ENCODE results near the gene SRSF2. TPM values are rescaled to one million over a fixed set of nuclear protein-coding genes. Genes with fewer than 3 reads are reported as not detected.

The SRSF2 gene
- total RNA-seq, 4 donors from 2014 or later = 185 to 403 (median 242) TPM

- no peak for DNase-seq
- Histone ChIP-seq H3K4me1 (peaks cover 0 to 24% (median 0%) of the 10 kb centered on the region in 4 donors), H3K4me3 (no peak overlapping the region)
These were observed 50.4 kb downstream of the SRSF2 start for GRCh38 chr17:76686538-76687297.

GRCh38 chr17:76685846-76686245, 51.3 kb downstream of the SRSF2 start:
- Histone ChIP-seq H3K9me3 (no peaks in the 10 kb centered on the region), H3K27me3 (no peaks in the 10 kb centered on the region), H3K36me3 (no peaks in the 10 kb centered on the region), H3K4me3 (no peak overlapping the region), H3K27ac (peak overlapping the region in 1 of 4 donors; percentile 7), H3K4me1 (peaks cover 0 to 27% (median 0%) of the 10 kb centered on the region in 4 donors)
- TF ChIP-seq POLR2A (IDR thresholded peaks at IDR 0.05) = no peak
- TF ChIP-seq, protein P1, sequence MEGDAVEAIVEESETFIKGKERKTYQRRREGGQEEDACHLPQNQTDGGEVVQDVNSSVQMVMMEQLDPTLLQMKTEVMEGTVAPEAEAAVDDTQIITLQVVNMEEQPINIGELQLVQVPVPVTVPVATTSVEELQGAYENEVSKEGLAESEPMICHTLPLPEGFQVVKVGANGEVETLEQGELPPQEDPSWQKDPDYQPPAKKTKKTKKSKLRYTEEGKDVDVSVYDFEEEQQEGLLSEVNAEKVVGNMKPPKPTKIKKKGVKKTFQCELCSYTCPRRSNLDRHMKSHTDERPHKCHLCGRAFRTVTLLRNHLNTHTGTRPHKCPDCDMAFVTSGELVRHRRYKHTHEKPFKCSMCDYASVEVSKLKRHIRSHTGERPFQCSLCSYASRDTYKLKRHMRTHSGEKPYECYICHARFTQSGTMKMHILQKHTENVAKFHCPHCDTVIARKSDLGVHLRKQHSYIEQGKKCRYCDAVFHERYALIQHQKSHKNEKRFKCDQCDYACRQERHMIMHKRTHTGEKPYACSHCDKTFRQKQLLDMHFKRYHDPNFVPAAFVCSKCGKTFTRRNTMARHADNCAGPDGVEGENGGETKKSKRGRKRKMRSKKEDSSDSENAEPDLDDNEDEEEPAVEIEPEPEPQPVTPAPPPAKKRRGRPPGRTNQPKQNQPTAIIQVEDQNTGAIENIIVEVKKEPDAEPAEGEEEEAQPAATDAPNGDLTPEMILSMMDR (IDR thresholded peaks at IDR 0.05) = no peak
- no peak for DNase-seq

More at GRCh38 chr17:76686538-76687297, 50.4 kb downstream of the SRSF2 start:
- no peaks in the 10 kb centered on the region for H3K36me3 ChIP-seq
- no peak for TF ChIP-seq POLR2A (IDR thresholded peaks at IDR 0.05)
- TF ChIP-seq, protein P1 (IDR thresholded peaks at IDR 0.05) = no peak
- no peaks in the 10 kb centered on the region for H3K27me3 ChIP-seq
- H3K9me3 ChIP-seq = no peaks in the 10 kb centered on the region
- H3K27ac ChIP-seq = peak overlapping the region in 3 of 4 donors; percentile 7 to 87 (median 62)

DNA sequence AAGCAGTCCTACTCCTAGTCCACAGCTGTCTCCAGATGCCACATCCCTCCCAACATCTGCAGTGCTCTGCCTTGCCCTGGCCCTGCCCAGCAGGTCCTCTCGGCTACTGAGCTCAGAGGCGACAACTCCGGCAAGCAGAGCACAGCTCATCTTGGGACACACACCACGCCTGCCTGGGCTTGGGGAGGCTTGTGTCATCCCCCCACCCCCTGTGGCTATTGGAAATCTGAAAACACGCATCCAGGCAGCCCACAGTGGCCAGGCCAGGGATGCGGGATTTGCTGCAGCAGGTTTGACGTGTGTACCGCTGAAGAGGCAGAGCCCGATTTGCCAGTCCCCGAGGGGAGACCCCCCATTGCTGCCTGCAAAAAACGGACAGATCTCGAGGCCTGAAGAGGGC, 51.8 kb downstream of the SRSF2 start:
- H3K36me3 ChIP-seq = no peaks in the 10 kb centered on the region
- no peaks in the 10 kb centered on the region for H3K9me3 ChIP-seq
- H3K27me3 ChIP-seq = no peaks in the 10 kb centered on the region
- H3K27ac ChIP-seq = peak overlapping the region in 1 of 4 donors; percentile 7
- H3K4me3 ChIP-seq = no peak overlapping the region
- peaks cover 0 to 27% (median 0%) of the 10 kb centered on the region in 4 donors for H3K4me1 ChIP-seq
- DNase-seq = no peak
- no peak for TF ChIP-seq POLR2A (IDR thresholded peaks at IDR 0.05)
- TF ChIP-seq, protein P1 (IDR thresholded peaks at IDR 0.05) = no peak

DNA sequence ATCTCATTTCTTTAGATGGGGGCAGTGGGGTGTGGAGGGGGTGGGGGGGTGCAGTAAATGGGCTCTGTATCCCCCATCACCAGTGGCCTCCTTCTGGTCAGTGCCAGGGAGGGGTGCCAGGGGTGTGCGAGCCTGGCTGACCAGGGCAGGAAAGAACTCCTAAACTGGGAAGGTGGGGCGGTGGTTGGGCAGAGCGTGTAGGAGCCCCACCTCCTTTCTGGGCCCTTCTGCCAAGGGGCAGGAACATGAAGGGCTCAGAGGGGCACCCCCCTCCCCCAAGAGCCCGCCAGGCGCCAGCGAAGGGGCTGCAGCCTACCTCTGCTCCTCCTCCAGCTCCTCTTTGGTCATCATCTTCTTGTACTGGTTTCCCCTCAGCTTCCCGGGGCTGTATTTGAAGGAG, 52.4 kb downstream of the SRSF2 start:
- H3K9me3 ChIP-seq = no peaks in the 10 kb centered on the region

More for the DNA sequence above, 52.4 kb downstream of the SRSF2 start:
- Histone ChIP-seq H3K36me3 (no peaks in the 10 kb centered on the region), H3K4me1 (peaks cover 0 to 27% (median 0%) of the 10 kb centered on the region in 4 donors), H3K4me3 (no peak overlapping the region), H3K27ac (no peak overlapping the region), H3K27me3 (no peaks in the 10 kb centered on the region)
- DNase-seq = no peak
- TF ChIP-seq POLR2A (IDR thresholded peaks at IDR 0.05) = no peak
- TF ChIP-seq, protein P1 (IDR thresholded peaks at IDR 0.05) = no peak

Small RNA genes within 50 kb of the gene (small RNA-seq; reads per million reads assigned to genes)
- gene AC005837.3 = 0 reads per million in 2 donors
- 0 reads per million in 2 donors for gene RF02271
- gene RNU6-97P = 0 reads per million in 2 donors
- 0 reads per million in 2 donors for gene RNY4P36

Other genes with a start within 250 kb of the SRSF2 start
- 100 to 1,000 TPM in 1 of 4 donors, 10 to 100 TPM in 2, 1 to 10 TPM in 1; 8.8 to 225 (median 33.0) TPM for gene RHBDF2, start 235.9 kb downstream of the SRSF2 start, total RNA-seq
- gene CYGB, start 199.6 kb downstream of the SRSF2 start, total RNA-seq = 10 to 100 TPM in 3 of 4 donors, 1 to 10 TPM in 1; 5.8 to 81.7 (median 11.1) TPM
- 10 to 100 TPM in 1 of 4 donors, 1 to 10 TPM in 1, not detected in 2; 1.2 to 10.7 TPM for gene PRCD, start 197.3 kb downstream of the SRSF2 start, total RNA-seq
- gene ST6GALNAC2, start 151.5 kb downstream of the SRSF2 start, total RNA-seq = 1 to 10 TPM in 1 of 4 donors, under 1 TPM in 1, not detected in 2; 0.94 to 2.5 TPM
- 100 to 1,000 TPM in 2 of 4 donors, 10 to 100 TPM in 2; 91.6 to 135 (median 102) TPM for gene ST6GALNAC1, start 93.6 kb downstream of the SRSF2 start, total RNA-seq
- 10 to 100 TPM in 3 of 4 donors, 1 to 10 TPM in 1; 9.1 to 27.3 (median 23.4) TPM for gene MXRA7, start 26.4 kb downstream of the SRSF2 start, total RNA-seq
- gene JMJD6, start 10.7 kb downstream of the SRSF2 start, total RNA-seq = 10 to 100 TPM; 21.5 to 42.6 (median 38.8) TPM
- 10 to 100 TPM; 20.7 to 31.4 (median 27.0) TPM for gene METTL23, start 10.5 kb downstream of the SRSF2 start, total RNA-seq
- gene MFSD11, start 788 bp upstream of the SRSF2 start, total RNA-seq = 10 to 100 TPM; 35.3 to 64.8 (median 47.0) TPM
- gene MGAT5B, start 131.1 kb upstream of the SRSF2 start, total RNA-seq = 1 to 10 TPM in 1 of 4 donors, under 1 TPM in 2, not detected in 1; 0.27 to 6.6 (median 0.47) TPM

Measured in Peyer's patch (tissue), 4 donors.